A549 (cell line): Measurements from ENCODE around the gene CXCL12. TPM values are rescaled to one million over a fixed set of nuclear protein-coding genes. Genes with fewer than 3 reads are reported as not detected.

Experiments used
- ATAC-seq, 2 experiments: fragments of 200-7000 bp in 1 of 2; fragments of >200 bp in 1 of 2; cut with Nextera tagmentation in 1 of 2; cut with Tn5 transposase in 1 of 2; 3 replicates each; pipeline versions ENCODE4 v1.8.0 to v1.9.1; 2018 to 2020; ENCODE audit warnings: mild to moderate bottlenecking in 1 of 2, moderate library complexity in 1 of 2
- CTCF ChIA-PET: fragments of 300-600 bp; sonication (Branson Sonifier 250); formaldehyde crosslinking; extraction: SDS; loops from one replicate; lab custom pipeline; 2021; ENCODE audit warnings: antibody characterized with exemption, inconsistent platforms; lab: Yijun Ruan, JAX
- POLR2A ChIA-PET: fragments of 350-600 bp; formaldehyde crosslinking; extraction: SDS; loops from one replicate; lab custom pipeline; 2021; ENCODE audit warnings: antibody characterized with exemption, inconsistent platforms; lab: Yijun Ruan, JAX
- DNase-seq, 2 experiments: peaks; one replicate each; pipeline versions ENCODE4 v3.0.0 to v3.0.0-alpha.2; 2011 to 2016; ENCODE audit warnings: low read depth in 1 of 2, low spot score in 1 of 2
- FAIRE-seq: peaks from 2 replicates; lab custom pipeline; 2011; peaks lifted over from hg19 to GRCh38; lab: Jason Lieb, UNC
- H3K27ac ChIP-seq, 2 experiments: fragments of >200 bp; sonication (Bioruptor Twin); formaldehyde crosslinking; 3 replicates each; pipeline ENCODE4 v1.5.1; 2016 to 2017
- H3K4me1 ChIP-seq: fragments of >200 bp; sonication (Bioruptor Twin); formaldehyde crosslinking; 3 replicates; pipeline ENCODE4 v1.6.1; 2016
- H3K4me2 ChIP-seq: fragments of >200 bp; sonication (Bioruptor Twin); formaldehyde crosslinking; 3 replicates; pipeline ENCODE4 v1.6.1; 2016
- H3K4me3 ChIP-seq: fragments of >200 bp; sonication (Bioruptor Twin); formaldehyde crosslinking; 3 replicates; pipeline ENCODE4 v1.5.1; 2016
- H3K9me3 ChIP-seq: fragments of >200 bp; sonication (Bioruptor Twin); formaldehyde crosslinking; 3 replicates; pipeline ENCODE4 v1.6.1; 2016
- CBX2 ChIP-seq: fragments of 200-600 bp; sonication (generic); IDR thresholded peaks from 2 replicates; pipeline ENCODE4 v1.6.1; 2016; ENCODE audit warnings: low read depth, mild to moderate bottlenecking, borderline replicate concordance
- CBX8 ChIP-seq: fragments of 200-600 bp; sonication (generic); IDR thresholded peaks from 2 replicates; pipeline ENCODE4 v1.6.1; 2016
- CHD2 ChIP-seq: fragments of 150-350 bp; IDR thresholded peaks from 2 replicates; pipeline ENCODE4 v1.6.1; 2014; ENCODE audit warnings: low read length; ENCODE audit not compliant: partially characterized antibody
- EHF ChIP-seq: fragments of 250-450 bp; sonication (Bioruptor Pico); IDR thresholded peaks from 2 replicates; pipeline ENCODE4 v1.5.0; 2020; ENCODE audit warnings: mild to moderate bottlenecking
- EHMT2 ChIP-seq: fragments of 200-600 bp; sonication (generic); IDR thresholded peaks from 2 replicates; pipeline ENCODE4 v1.6.1; 2016; ENCODE audit warnings: antibody characterized with exemption, low read depth, mild to moderate bottlenecking, moderate library complexity
- EP300 ChIP-seq, 2 experiments: fragments of >200 bp; sonication (Bioruptor Twin); formaldehyde crosslinking; IDR thresholded peaks; 2 replicates in 1 of 2; 3 replicates in 1 of 2; pipeline ENCODE4 v1.6.1; 2016 to 2017
- FOSL2 ChIP-seq, 2 experiments: fragments of 450-650 bp in 1 of 2; fragments of >200 bp in 1 of 2; sonication (Bioruptor Twin) in 1 of 2; formaldehyde crosslinking; IDR thresholded peaks; 2 replicates each; pipeline versions ENCODE4 v1.5.0 to v1.6.1; 2016 to 2020; ENCODE audit warnings: mild to moderate bottlenecking in 1 of 2, moderate library complexity in 1 of 2
- GATA3 ChIP-seq: IDR thresholded peaks from 2 replicates; pipeline ENCODE4 v1.6.1; 2012; ENCODE audit warnings: borderline replicate concordance
- HDAC2 ChIP-seq: fragments of 200-600 bp; sonication (generic); IDR thresholded peaks from 2 replicates; pipeline ENCODE4 v1.6.1; 2016
- HOXB13 ChIP-seq: fragments of 250-450 bp; sonication (Bioruptor Pico); IDR thresholded peaks from 2 replicates; pipeline ENCODE4 v1.5.0; 2020; ENCODE audit warnings: low read depth, mild to moderate bottlenecking, moderate library complexity
- HOXB5 ChIP-seq: fragments of 250-450 bp; sonication (Bioruptor Pico); IDR thresholded peaks from 2 replicates; pipeline ENCODE4 v1.5.0; 2020; ENCODE audit warnings: mild to moderate bottlenecking, moderate library complexity
- JUNB ChIP-seq: fragments of >200 bp; sonication (Bioruptor Twin); formaldehyde crosslinking; IDR thresholded peaks from 2 replicates; pipeline ENCODE4 v1.6.1; 2016
- KDM1A ChIP-seq: fragments of 200-600 bp; sonication (generic); IDR thresholded peaks from 2 replicates; pipeline ENCODE4 v1.6.1; 2016; ENCODE audit warnings: low read depth, mild to moderate bottlenecking
- KDM5A ChIP-seq: fragments of 200-600 bp; sonication (generic); IDR thresholded peaks from 2 replicates; pipeline ENCODE4 v1.6.1; 2016; ENCODE audit warnings: antibody characterized with exemption, mild to moderate bottlenecking
- MAFK ChIP-seq: fragments of 450-650 bp; IDR thresholded peaks from 2 replicates; pipeline ENCODE4 v1.6.1; 2014; ENCODE audit not compliant: partially characterized antibody
- MAZ ChIP-seq: fragments of 150-350 bp; IDR thresholded peaks from 2 replicates; pipeline ENCODE4 v1.6.1; 2014; ENCODE audit warnings: antibody characterized with exemption, low read depth, low read length, borderline replicate concordance
- MYC ChIP-seq: IDR thresholded peaks from 2 replicates; pipeline ENCODE4 v1.6.1; 2012; ENCODE audit warnings: mild to moderate bottlenecking, inconsistent platforms, low read length, improper control_type of control experiment, borderline replicate concordance
- NPAS2 ChIP-seq: fragments of 250-450 bp; sonication (Bioruptor Pico); IDR thresholded peaks from 2 replicates; pipeline ENCODE4 v1.8.0; 2022; ENCODE audit warnings: mild to moderate bottlenecking, moderate library complexity, borderline replicate concordance
- POLR2A ChIP-seq: IDR thresholded peaks from 2 replicates; pipeline ENCODE4 v1.6.1; 2012; ENCODE audit warnings: mild to moderate bottlenecking, low read length
- POLR2AphosphoS2 ChIP-seq: conservative IDR thresholded peaks from 2 replicates; pipeline ENCODE4 v1.6.1; 2012; ENCODE audit warnings: low read length, improper control_type of control experiment, inconsistent platforms
- RAD21 ChIP-seq, 2 experiments: fragments of >200 bp in 1 of 2; sonication (Bioruptor Twin) in 1 of 2; formaldehyde crosslinking in 1 of 2; IDR thresholded peaks in 1 of 2; conservative IDR thresholded peaks in 1 of 2; 2 replicates in 1 of 2; 3 replicates in 1 of 2; pipeline ENCODE4 v1.6.1; 2012 to 2018; ENCODE audit warnings: inconsistent platforms in 1 of 2
- RARB ChIP-seq: fragments of 250-450 bp; sonication (Bioruptor Pico); IDR thresholded peaks from 2 replicates; pipeline ENCODE4 v1.8.0; 2021; ENCODE audit warnings: mild to moderate bottlenecking, moderate library complexity
- RCOR1 ChIP-seq: fragments of 150-350 bp; IDR thresholded peaks from 2 replicates; pipeline ENCODE4 v1.6.1; 2014; ENCODE audit warnings: antibody characterized with exemption, low read length, low read depth
- SMC3 ChIP-seq: fragments of >200 bp; sonication (Bioruptor Twin); formaldehyde crosslinking; IDR thresholded peaks from 3 replicates; pipeline ENCODE4 v1.6.1; 2018; ENCODE audit warnings: inconsistent platforms
- ZC3H11A ChIP-seq: fragments of 450-650 bp; IDR thresholded peaks from 2 replicates; pipeline ENCODE4 v1.6.1; 2014; ENCODE audit warnings: antibody characterized with exemption, mild to moderate bottlenecking
- WGBS: methylation state at CpG from one replicate; pipeline ENCODE4 v1.1.6; 2017; ENCODE audit errors: missing lambda C conversion rate; 5-methylcytosine and 5-hydroxymethylcytosine counted together
- polyA plus RNA-seq, 4 experiments: library from polyadenylated mRNA; depleted of rRNA in 3 of 4; stranded (reverse); fragments of >200 nt; fragmentation: RNase III in 1 of 4; extraction: RNeasy Plus Mini Kit Qiagen cat#74134 plus additional on column Dnase treatment in 1 of 4; gene quantifications; 2 replicates in 3 of 4; 3 replicates in 1 of 4; pipeline ENCODE4 v1.2.3, GENCODE V29; 2011 to 2017
- TF ChIP-seq, protein P1 (sequence below): IDR thresholded peaks from 2 replicates; pipeline ENCODE4 v1.6.1; 2012; ENCODE audit warnings: low read depth, borderline replicate concordance
- TF ChIP-seq, protein P2 (sequence below): fragments of 250-450 bp; sonication (Bioruptor Pico); IDR thresholded peaks from 2 replicates; pipeline ENCODE4 v1.5.0; 2020; ENCODE audit warnings: low read depth, mild to moderate bottlenecking, moderate library complexity
- TF ChIP-seq, protein P3 (sequence below): fragments of >200 bp; sonication (Bioruptor Twin); formaldehyde crosslinking; IDR thresholded peaks from 2 replicates; pipeline ENCODE4 v1.6.1; 2016
- TF ChIP-seq, protein P4 (sequence below): IDR thresholded peaks from 2 replicates; pipeline ENCODE4 v1.6.1; 2012
- TF ChIP-seq, protein P5 (sequence below): fragments of >200 bp; sonication (Bioruptor Twin); formaldehyde crosslinking; IDR thresholded peaks from 3 replicates; pipeline ENCODE4 v1.6.1; 2016

Gene CXCL12
- polyA plus RNA-seq, 2 of the 4 experiments (the other 2 are of a cell fraction), result 0.13 to 0.17 TPM

DNA sequence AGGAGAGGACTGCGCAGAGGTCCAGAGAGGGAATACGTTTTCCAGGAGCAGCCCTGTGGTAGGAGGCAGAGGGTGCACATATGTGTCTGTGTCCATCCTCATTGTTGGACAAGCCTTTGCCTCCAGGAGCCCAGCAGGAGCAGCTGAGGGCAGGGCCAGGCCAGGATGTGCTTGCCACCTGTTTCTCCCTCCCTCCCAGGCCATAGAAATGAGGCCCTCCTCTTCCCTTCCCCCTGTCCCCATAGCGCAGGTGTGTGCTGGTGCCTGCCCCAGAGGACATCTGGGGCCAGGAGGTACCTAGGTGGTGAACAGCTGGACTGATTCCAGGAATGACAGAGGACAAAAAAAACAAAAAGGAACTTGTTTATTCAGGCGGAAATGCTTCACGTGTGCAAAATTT is 10.5 kb upstream of the CXCL12 start:
- H3K4me2 ChIP-seq, result no peak overlapping the region
- ATAC-seq, result no peak
- CTCF ChIA-PET, result interaction anchor here (1.3 to 4.6 kb wide), 2 partner anchors 9 to 705 kb away, joined by 4 to 18 read pairs; partner anchors contain the start of gene CXCL12
- POLR2A ChIA-PET, result no interaction called here
- FAIRE-seq, result no peak
- H3K9me3 ChIP-seq, result no peaks in the 10 kb centered on the region
- no peak overlapping the region for H3K4me3 ChIP-seq
- TF ChIP-seq MYC (no peak), HOXB13 (no peak), POLR2A (no peak), EP300 (IDR thresholded peaks at IDR 0.05) (no peak), HOXB5 (CRISPR knock-in tag) (no peak), POLR2AphosphoS2 (no peak), CBX2 (no peak), KDM1A (no peak), RCOR1 (no peak), RAD21 (conservative IDR thresholded peaks at IDR 0.05 in 1 of 2, IDR thresholded peaks at IDR 0.05 in 1 of 2) (no peak), CBX8 (no peak), FOSL2 (IDR thresholded peaks at IDR 0.05) (no peak), FOSL2 (CRISPR knock-in tag; IDR thresholded peaks at IDR 0.05) (no peak), ZC3H11A (no peak), JUNB (no peak), EHF (no peak)
- TF ChIP-seq, protein P1, sequence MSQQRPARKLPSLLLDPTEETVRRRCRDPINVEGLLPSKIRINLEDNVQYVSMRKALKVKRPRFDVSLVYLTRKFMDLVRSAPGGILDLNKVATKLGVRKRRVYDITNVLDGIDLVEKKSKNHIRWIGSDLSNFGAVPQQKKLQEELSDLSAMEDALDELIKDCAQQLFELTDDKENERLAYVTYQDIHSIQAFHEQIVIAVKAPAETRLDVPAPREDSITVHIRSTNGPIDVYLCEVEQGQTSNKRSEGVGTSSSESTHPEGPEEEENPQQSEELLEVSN, result no peak
- TF ChIP-seq, protein P2, sequence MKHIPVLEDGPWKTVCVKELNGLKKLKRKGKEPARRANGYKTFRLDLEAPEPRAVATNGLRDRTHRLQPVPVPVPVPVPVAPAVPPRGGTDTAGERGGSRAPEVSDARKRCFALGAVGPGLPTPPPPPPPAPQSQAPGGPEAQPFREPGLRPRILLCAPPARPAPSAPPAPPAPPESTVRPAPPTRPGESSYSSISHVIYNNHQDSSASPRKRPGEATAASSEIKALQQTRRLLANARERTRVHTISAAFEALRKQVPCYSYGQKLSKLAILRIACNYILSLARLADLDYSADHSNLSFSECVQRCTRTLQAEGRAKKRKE (CRISPR knock-in tag), result no peak
- TF ChIP-seq, protein P3, sequence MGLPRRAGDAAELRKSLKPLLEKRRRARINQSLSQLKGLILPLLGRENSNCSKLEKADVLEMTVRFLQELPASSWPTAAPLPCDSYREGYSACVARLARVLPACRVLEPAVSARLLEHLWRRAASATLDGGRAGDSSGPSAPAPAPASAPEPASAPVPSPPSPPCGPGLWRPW, result no peak
- TF ChIP-seq, all 56 proteins: peak for 0
- WGBS, result 20% methylated on average over 5 of the region's 5 CpGs
- no peaks in the 10 kb centered on the region for H3K4me1 ChIP-seq
- H3K27ac ChIP-seq, result no peak overlapping the region
- no peak for DNase-seq

DNA sequence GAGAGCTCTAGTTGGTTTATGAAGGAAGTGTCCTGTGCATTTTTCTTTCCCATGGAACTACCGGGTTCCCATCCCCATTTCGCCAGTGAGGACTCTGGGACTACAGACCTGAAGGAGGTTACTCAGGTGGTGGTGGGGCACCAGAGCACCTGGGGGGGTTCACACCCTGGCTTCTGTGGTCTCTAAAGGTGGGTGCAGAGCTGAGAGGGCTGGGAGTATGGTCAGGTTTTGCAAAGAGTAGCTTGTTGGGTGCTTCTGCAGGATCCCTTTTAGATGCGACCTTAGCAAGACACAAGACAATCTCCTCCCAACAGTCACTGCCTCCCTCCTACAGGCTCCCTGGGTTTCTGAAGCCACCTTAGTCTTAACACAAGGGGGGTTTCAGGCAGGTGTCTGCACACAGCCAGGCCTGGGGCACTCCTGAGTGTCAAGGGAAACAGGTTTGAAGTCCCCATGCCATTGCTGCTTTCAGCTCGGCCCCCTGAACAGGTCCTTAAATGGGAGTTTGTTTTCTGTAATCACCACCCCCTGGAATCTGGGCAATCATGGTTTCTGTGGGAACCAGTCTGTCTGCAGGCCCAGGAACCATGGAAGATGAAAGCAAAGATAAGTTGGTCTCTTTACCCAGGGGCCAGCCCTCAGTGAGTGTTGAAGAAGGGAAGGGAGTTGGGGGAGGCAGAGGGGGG is 9.9 kb upstream of the CXCL12 start:
- no peak overlapping the region for H3K4me3 ChIP-seq
- H3K9me3 ChIP-seq, result no peaks in the 10 kb centered on the region
- 13% methylated on average over 4 of the region's 4 CpGs for WGBS
- no peaks in the 10 kb centered on the region for H3K4me1 ChIP-seq
- no peak for ATAC-seq
- no peak for TF ChIP-seq SMC3
- no peak for TF ChIP-seq HDAC2
- no peak for TF ChIP-seq EHMT2
- no peak for TF ChIP-seq CBX2
- TF ChIP-seq EP300 (IDR thresholded peaks at IDR 0.05), result no peak
- TF ChIP-seq CHD2, result no peak
- TF ChIP-seq, protein P4, sequence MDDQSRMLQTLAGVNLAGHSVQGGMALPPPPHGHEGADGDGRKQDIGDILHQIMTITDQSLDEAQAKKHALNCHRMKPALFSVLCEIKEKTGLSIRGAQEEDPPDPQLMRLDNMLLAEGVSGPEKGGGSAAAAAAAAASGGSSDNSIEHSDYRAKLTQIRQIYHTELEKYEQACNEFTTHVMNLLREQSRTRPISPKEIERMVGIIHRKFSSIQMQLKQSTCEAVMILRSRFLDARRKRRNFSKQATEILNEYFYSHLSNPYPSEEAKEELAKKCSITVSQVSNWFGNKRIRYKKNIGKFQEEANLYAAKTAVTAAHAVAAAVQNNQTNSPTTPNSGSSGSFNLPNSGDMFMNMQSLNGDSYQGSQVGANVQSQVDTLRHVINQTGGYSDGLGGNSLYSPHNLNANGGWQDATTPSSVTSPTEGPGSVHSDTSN, result no peak
- TF ChIP-seq MAFK, result no peak
- TF ChIP-seq MAZ, result no peak
- TF ChIP-seq NPAS2, result no peak
- no peak for TF ChIP-seq RARB
- no peak for TF ChIP-seq GATA3
- no peak for TF ChIP-seq POLR2A
- TF ChIP-seq, protein P5, sequence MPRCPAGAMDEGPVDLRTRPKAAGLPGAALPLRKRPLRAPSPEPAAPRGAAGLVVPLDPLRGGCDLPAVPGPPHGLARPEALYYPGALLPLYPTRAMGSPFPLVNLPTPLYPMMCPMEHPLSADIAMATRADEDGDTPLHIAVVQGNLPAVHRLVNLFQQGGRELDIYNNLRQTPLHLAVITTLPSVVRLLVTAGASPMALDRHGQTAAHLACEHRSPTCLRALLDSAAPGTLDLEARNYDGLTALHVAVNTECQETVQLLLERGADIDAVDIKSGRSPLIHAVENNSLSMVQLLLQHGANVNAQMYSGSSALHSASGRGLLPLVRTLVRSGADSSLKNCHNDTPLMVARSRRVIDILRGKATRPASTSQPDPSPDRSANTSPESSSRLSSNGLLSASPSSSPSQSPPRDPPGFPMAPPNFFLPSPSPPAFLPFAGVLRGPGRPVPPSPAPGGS, result no peak
- TF ChIP-seq KDM5A, result no peak
- no peak for TF ChIP-seq CBX8
- no peak for TF ChIP-seq KDM1A
- TF ChIP-seq RAD21 (conservative IDR thresholded peaks at IDR 0.05 in 1 of 2, IDR thresholded peaks at IDR 0.05 in 1 of 2), result no peak
- no peak overlapping the region for H3K27ac ChIP-seq
- H3K4me2 ChIP-seq, result no peak overlapping the region
- ChIA-PET CTCF (interaction anchor here (4.6 kb wide), 1 partner anchor 8 kb away, joined by 18 read pairs; the partner anchor contains the start of gene CXCL12), POLR2A (no interaction called here)
- no peak for FAIRE-seq
- DNase-seq, result no peak
